ENCODE data around the gene FGL2. TPM values are rescaled to one million over a fixed set of nuclear protein-coding genes. Genes with fewer than 3 reads are reported as not detected.
"Not testable (repeated sequence)": the region's sequence is repeated elsewhere in the genome, so short reads cannot be mapped to it uniquely, and the experiment has no call there.

Gene FGL2
- total RNA-seq, 1 experiment from 2014 or later: not detected

DNA sequence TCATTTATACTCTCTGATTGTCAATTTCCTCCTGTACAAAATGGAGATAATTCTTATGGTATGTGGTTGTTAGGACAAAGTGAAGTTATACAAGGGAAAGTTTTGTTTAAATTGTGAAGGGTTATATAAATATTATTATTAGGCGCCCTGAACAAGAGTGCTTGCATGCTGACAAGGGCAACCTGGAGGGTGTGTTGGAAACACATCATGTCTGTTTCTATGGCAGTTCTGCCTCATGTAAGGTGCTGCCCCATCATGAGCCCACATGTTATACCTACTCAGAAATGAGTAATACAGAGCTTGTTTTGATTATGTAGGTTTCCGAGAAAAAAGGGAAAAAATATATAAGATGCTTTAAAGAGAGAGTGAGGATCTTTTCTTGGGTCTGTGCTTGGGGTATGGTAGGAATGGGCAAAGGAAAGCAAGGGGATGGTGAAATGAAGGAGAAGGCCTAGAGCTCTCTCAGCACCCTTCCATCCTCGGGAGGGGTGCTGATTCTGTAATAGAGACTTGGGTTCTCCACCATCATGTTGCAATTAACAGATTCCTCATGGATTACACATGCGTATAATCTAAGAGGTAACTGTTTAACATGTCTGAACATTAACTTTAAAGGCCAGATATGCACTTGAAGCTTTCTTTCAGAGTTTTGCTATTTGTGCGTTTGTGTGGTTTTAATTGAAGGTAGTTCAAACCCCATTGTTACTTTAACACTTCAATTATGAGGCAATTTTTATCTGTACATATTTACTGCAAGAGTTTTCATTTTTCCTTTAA lies 43.8 kb downstream of the FGL2 start:
- not testable (repeated sequence) for H3K4me3 ChIP-seq (ENCODE audit: insufficient read depth, low read depth, low read length); DNase-seq; H3K36me3 ChIP-seq (replicated peaks; ENCODE audit: control insufficient read depth, insufficient read depth, low read length); H3K27me3 ChIP-seq (ENCODE audit: control insufficient read depth, insufficient read depth, low read length)

- H3K36me3 ChIP-seq (replicated peaks; ENCODE audit: control insufficient read depth, insufficient read depth, low read length); DNase-seq; H3K4me3 ChIP-seq (ENCODE audit: insufficient read depth, low read depth, low read length); H3K27me3 ChIP-seq (ENCODE audit: control insufficient read depth, insufficient read depth, low read length): not testable (repeated sequence)
Observed at GRCh38 chr7:77154917-77155464, 44.6 kb downstream of the FGL2 start.

GRCh38 chr7:77152232-77152631 lies 47.4 kb downstream of the FGL2 start:
- H3K36me3 ChIP-seq (replicated peaks; ENCODE audit: control insufficient read depth, insufficient read depth, low read length); DNase-seq; H3K4me3 ChIP-seq (ENCODE audit: insufficient read depth, low read depth, low read length): not testable (repeated sequence)

More at GRCh38 chr7:77152232-77152631, 47.4 kb downstream of the FGL2 start:
- H3K27me3 ChIP-seq (ENCODE audit: control insufficient read depth, insufficient read depth, low read length): not testable (repeated sequence)

Other genes with a start within 250 kb of the FGL2 start
- not detected in 2 replicates for gene SPDYE17, start 167.5 kb downstream of the FGL2 start, total RNA-seq (2014; rRNA removed; shearing (Covaris generic))
- gene SPDYE18, start 137.3 kb downstream of the FGL2 start, total RNA-seq (2014; rRNA removed; shearing (Covaris generic)): not detected in 2 replicates
- 2.3 and 3.5 TPM in 2 replicates for gene CCDC146, start 77.2 kb downstream of the FGL2 start, total RNA-seq (2014; rRNA removed; shearing (Covaris generic))
- 3.7 and 4.3 TPM in 2 replicates for gene GSAP, start 216.5 kb upstream of the FGL2 start, total RNA-seq (2014; rRNA removed; shearing (Covaris generic))

Data from H7 (cell line).